Activated CD8-positive, alpha-beta memory T cell treated with anti-CD3 and anti-CD28 coated beads, Interleukin-2, amount 50 U/mL, for 24 hours (primary cell): Measurements from ENCODE around the gene CREB3L1.

Experiments
- DNase-seq: peaks from one replicate; pipeline ENCODE4 v3.0.0-alpha.2; 2020; ENCODE audit errors: extremely low read depth

Gene CREB3L1

GRCh38 chr11:46366260-46366659 is 88.8 kb downstream of the CREB3L1 start:
- DNase-seq, result no peak

GRCh38 chr11:46366661-46367161 is 89.2 kb downstream of the CREB3L1 start:
- no peak for DNase-seq

- DNase-seq, result peak; percentile 53
Observed at GRCh38 chr11:46367244-46367915, 89.9 kb downstream of the CREB3L1 start.

- DNase-seq, result no peak
Observed at GRCh38 chr11:46367916-46368267, 90.4 kb downstream of the CREB3L1 start.

- no peak for DNase-seq
Observed at GRCh38 chr11:46369458-46370152, 92.1 kb downstream of the CREB3L1 start.

GRCh38 chr11:46370253-46370652 is 92.8 kb downstream of the CREB3L1 start:
- DNase-seq, result no peak
